ENCODE data around the gene ZNF555. TPM values are rescaled to one million over a fixed set of nuclear protein-coding genes. Genes with fewer than 3 reads are reported as not detected.
A peak's percentile ranks its signal among the peaks of the same experiment; 100 is the strongest.

The ZNF555 gene
- total and polyA plus RNA-seq, 2 of the 13 experiments (the other 11 are each of a cell fraction or from before 2014, with no cell fraction given) = 5.0 to 8.0 TPM

DNA sequence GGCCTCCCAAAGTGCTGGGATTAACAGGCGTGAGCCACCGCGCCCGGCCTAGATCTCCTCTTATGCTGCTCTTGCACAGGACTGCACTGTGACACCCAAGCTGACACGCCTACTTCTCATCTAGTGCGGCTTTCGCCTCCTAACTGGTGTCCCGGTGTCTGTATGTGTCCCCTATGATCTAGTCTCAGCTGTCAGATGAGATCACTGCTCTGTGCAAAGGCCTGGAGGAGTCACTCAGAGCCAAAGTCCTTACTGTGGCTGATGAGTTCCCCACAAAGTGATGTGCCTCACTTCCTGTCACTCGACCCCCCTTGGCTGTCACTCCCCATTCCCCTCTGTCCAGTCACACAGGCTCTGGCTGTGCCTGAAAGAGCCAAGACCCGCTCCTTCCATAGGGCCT is 28.3 kb downstream of the ZNF555 start (continued):
- TF ChIP-seq ZNF331 (CRISPR knock-in tag; IDR thresholded peaks at IDR 0.05) (no peak), SAP130 (CRISPR knock-in tag; IDR thresholded peaks at IDR 0.05; ENCODE audit: low read depth) (peak; percentile 87), CHCHD3 (CRISPR knock-in tag; IDR thresholded peaks at IDR 0.05) (no peak), POLR2A (IDR thresholded peaks at IDR 0.05; ENCODE audit: insufficient read depth in 1 of 2, low read depth in 2 of 2, low read length in 2 of 2) (0 out of 4 replicates have a peak, but pooled peaks of 1 of the 2 experiments have one; percentile 20), SP2 (CRISPR knock-in tag; IDR thresholded peaks at IDR 0.05) (no peak), SMARCE1 (IDR thresholded peaks at IDR 0.05; ENCODE audit: borderline replicate concordance) (no peak), ZNF12 (CRISPR knock-in tag; IDR thresholded peaks at IDR 0.05) (no peak), ZNF44 (CRISPR knock-in tag; IDR thresholded peaks at IDR 0.05) (no peak), SMAD1 (CRISPR knock-in tag; IDR thresholded peaks at IDR 0.05; ENCODE audit: borderline replicate concordance, low read depth) (no peak), ZBTB38 (CRISPR knock-in tag; IDR thresholded peaks at IDR 0.05) (peak; percentile 89), ZNF136 (CRISPR knock-in tag; IDR thresholded peaks at IDR 0.05; ENCODE audit: low read depth) (no peak), REL (CRISPR knock-in tag; conservative IDR thresholded peaks at IDR 0.05) (no peak), MEF2D (CRISPR knock-in tag; IDR thresholded peaks at IDR 0.05) (no peak), FOXK2 (IDR thresholded peaks at IDR 0.05) (no peak), PHF8 (CRISPR knock-in tag; IDR thresholded peaks at IDR 0.05) (no peak), ZNF180 (CRISPR knock-in tag; IDR thresholded peaks at IDR 0.05; ENCODE audit: borderline replicate concordance, low read depth) (no peak), ZNF431 (CRISPR knock-in tag; IDR thresholded peaks at IDR 0.05; ENCODE audit: borderline replicate concordance, low read depth) (no peak)
- TF ChIP-seq, protein P1, sequence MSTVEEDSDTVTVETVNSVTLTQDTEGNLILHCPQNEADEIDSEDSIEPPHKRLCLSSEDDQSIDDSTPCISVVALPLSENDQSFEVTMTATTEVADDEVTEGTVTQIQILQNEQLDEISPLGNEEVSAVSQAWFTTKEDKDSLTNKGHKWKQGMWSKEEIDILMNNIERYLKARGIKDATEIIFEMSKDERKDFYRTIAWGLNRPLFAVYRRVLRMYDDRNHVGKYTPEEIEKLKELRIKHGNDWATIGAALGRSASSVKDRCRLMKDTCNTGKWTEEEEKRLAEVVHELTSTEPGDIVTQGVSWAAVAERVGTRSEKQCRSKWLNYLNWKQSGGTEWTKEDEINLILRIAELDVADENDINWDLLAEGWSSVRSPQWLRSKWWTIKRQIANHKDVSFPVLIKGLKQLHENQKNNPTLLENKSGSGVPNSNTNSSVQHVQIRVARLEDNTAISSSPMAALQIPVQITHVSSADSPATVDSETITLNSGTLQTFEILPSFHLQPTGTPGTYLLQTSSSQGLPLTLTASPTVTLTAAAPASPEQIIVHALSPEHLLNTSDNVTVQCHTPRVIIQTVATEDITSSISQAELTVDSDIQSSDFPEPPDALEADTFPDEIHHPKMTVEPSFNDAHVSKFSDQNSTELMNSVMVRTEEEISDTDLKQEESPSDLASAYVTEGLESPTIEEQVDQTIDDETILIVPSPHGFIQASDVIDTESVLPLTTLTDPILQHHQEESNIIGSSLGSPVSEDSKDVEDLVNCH (CRISPR knock-in tag; IDR thresholded peaks at IDR 0.05) = no peak
- TF ChIP-seq, protein P2, sequence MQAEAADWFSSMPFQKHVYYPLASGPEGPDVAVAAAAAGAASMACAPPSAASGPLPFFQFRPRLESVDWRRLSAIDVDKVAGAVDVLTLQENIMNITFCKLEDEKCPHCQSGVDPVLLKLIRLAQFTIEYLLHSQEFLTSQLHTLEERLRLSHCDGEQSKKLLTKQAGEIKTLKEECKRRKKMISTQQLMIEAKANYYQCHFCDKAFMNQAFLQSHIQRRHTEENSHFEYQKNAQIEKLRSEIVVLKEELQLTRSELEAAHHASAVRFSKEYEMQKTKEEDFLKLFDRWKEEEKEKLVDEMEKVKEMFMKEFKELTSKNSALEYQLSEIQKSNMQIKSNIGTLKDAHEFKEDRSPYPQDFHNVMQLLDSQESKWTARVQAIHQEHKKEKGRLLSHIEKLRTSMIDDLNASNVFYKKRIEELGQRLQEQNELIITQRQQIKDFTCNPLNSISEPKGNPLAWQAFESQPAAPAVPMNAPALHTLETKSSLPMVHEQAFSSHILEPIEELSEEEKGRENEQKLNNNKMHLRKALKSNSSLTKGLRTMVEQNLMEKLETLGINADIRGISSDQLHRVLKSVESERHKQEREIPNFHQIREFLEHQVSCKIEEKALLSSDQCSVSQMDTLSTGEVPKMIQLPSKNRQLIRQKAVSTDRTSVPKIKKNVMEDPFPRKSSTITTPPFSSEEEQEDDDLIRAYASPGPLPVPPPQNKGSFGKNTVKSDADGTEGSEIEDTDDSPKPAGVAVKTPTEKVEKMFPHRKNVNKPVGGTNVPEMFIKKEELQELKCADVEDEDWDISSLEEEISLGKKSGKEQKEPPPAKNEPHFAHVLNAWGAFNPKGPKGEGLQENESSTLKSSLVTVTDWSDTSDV (CRISPR knock-in tag; IDR thresholded peaks at IDR 0.05) = 0 out of 2 replicates have a peak, but pooled peaks have one; percentile 48
- TF ChIP-seq, protein P3, sequence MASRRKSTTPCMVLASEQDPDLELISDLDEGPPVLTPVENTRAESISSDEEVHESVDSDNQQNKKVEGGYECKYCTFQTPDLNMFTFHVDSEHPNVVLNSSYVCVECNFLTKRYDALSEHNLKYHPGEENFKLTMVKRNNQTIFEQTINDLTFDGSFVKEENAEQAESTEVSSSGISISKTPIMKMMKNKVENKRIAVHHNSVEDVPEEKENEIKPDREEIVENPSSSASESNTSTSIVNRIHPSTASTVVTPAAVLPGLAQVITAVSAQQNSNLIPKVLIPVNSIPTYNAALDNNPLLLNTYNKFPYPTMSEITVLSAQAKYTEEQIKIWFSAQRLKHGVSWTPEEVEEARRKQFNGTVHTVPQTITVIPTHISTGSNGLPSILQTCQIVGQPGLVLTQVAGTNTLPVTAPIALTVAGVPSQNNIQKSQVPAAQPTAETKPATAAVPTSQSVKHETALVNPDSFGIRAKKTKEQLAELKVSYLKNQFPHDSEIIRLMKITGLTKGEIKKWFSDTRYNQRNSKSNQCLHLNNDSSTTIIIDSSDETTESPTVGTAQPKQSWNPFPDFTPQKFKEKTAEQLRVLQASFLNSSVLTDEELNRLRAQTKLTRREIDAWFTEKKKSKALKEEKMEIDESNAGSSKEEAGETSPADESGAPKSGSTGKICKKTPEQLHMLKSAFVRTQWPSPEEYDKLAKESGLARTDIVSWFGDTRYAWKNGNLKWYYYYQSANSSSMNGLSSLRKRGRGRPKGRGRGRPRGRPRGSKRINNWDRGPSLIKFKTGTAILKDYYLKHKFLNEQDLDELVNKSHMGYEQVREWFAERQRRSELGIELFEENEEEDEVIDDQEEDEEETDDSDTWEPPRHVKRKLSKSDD (CRISPR knock-in tag; IDR thresholded peaks at IDR 0.05; ENCODE audit: low read depth) = no peak
- TF ChIP-seq, protein P4, sequence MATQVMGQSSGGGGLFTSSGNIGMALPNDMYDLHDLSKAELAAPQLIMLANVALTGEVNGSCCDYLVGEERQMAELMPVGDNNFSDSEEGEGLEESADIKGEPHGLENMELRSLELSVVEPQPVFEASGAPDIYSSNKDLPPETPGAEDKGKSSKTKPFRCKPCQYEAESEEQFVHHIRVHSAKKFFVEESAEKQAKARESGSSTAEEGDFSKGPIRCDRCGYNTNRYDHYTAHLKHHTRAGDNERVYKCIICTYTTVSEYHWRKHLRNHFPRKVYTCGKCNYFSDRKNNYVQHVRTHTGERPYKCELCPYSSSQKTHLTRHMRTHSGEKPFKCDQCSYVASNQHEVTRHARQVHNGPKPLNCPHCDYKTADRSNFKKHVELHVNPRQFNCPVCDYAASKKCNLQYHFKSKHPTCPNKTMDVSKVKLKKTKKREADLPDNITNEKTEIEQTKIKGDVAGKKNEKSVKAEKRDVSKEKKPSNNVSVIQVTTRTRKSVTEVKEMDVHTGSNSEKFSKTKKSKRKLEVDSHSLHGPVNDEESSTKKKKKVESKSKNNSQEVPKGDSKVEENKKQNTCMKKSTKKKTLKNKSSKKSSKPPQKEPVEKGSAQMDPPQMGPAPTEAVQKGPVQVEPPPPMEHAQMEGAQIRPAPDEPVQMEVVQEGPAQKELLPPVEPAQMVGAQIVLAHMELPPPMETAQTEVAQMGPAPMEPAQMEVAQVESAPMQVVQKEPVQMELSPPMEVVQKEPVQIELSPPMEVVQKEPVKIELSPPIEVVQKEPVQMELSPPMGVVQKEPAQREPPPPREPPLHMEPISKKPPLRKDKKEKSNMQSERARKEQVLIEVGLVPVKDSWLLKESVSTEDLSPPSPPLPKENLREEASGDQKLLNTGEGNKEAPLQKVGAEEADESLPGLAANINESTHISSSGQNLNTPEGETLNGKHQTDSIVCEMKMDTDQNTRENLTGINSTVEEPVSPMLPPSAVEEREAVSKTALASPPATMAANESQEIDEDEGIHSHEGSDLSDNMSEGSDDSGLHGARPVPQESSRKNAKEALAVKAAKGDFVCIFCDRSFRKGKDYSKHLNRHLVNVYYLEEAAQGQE (IDR thresholded peaks at IDR 0.05; ENCODE audit: borderline replicate concordance in 1 of 2, low read depth in 1 of 2, low read length in 2 of 2) = no peak
